ENCODE data around the gene ATXN7L3B.

GRCh38 chr12:74541074-74541473 is 3.4 kb downstream of the ATXN7L3B start:
- TF ChIP-seq EP300 (IDR thresholded peaks at IDR 0.05) (no peak), POLR2A (IDR thresholded peaks at IDR 0.05) (no peak), CTCF (IDR thresholded peaks at IDR 0.05) (no peak)
